ENCODE data around the gene CELF6.
A peak's percentile ranks its signal among the peaks of the same experiment; 100 is the strongest.
"Not testable (repeated sequence)": the region's sequence is repeated elsewhere in the genome, so short reads cannot be mapped to it uniquely, and the experiment has no call there.

The CELF6 gene

DNA sequence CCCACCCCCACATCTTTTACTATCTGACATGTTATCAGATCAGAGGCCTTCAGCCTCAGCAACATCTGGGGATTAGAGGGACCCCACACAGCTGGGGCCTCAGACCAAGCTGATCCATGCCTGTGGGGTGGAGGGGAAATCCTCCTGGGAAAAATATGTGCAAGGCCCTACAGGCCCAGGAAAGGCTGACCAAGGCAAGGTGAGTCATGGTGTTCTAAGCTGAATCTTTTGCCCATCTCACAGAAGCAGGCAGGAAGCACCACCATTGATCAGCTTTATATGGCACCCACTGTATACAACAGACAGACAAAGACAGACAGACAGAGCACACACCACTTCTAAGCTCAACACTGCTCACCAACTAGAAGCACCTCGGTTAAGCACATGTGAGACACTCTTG lies 35.2 kb downstream of the CELF6 start:
- CTCF ChIA-PET = interaction anchor here (1.3 to 3.6 kb wide), 4 partner anchors 8 to 85 kb away, joined by 3 to 28 read pairs (median 12); no protein-coding TSS in a partner anchor
- no peak for DNase-seq (ENCODE audit: low read depth, low spot score)
- POLR2A ChIA-PET = no interaction called here

DNA sequence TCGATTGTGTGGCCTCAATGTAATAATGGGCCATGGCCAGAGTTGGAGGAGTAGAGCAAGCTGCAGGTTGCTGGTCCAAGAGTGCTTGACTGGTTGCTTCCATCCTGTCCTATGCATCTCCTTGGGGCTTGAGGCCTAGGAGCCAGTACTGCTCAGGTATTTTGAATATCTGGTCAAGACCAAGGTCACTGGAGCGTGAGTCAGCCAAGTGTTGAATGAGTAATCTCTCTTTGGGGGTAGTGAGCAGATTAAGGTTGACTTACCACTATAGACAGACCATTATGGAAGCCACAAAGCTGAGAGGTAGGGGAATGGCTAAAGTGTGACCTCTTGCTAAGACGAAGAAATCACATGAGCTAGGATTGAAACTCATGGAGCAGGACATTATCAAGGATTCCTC lies 38.2 kb downstream of the CELF6 start:
- no peak overlapping the region for H3K4me3 ChIP-seq (ENCODE audit: low read depth, low read length)
- ChIA-PET CTCF (interaction anchor here (2.8 kb wide), 1 partner anchor 8 kb away, joined by 14 read pairs; no protein-coding TSS in a partner anchor), POLR2A (no interaction called here)
- no peak for DNase-seq (ENCODE audit: low read depth, low spot score)
- TF ChIP-seq, protein P1, sequence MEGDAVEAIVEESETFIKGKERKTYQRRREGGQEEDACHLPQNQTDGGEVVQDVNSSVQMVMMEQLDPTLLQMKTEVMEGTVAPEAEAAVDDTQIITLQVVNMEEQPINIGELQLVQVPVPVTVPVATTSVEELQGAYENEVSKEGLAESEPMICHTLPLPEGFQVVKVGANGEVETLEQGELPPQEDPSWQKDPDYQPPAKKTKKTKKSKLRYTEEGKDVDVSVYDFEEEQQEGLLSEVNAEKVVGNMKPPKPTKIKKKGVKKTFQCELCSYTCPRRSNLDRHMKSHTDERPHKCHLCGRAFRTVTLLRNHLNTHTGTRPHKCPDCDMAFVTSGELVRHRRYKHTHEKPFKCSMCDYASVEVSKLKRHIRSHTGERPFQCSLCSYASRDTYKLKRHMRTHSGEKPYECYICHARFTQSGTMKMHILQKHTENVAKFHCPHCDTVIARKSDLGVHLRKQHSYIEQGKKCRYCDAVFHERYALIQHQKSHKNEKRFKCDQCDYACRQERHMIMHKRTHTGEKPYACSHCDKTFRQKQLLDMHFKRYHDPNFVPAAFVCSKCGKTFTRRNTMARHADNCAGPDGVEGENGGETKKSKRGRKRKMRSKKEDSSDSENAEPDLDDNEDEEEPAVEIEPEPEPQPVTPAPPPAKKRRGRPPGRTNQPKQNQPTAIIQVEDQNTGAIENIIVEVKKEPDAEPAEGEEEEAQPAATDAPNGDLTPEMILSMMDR (IDR thresholded peaks at IDR 0.05; ENCODE audit: insufficient read depth, low read length, missing control alignments) = no peak

More for the DNA sequence above, 35.2 kb downstream of the CELF6 start:
- H3K4me3 ChIP-seq (ENCODE audit: low read depth, low read length) = no peak overlapping the region
- TF ChIP-seq, protein P1 (IDR thresholded peaks at IDR 0.05; ENCODE audit: insufficient read depth, low read length, missing control alignments) = no peak

DNA sequence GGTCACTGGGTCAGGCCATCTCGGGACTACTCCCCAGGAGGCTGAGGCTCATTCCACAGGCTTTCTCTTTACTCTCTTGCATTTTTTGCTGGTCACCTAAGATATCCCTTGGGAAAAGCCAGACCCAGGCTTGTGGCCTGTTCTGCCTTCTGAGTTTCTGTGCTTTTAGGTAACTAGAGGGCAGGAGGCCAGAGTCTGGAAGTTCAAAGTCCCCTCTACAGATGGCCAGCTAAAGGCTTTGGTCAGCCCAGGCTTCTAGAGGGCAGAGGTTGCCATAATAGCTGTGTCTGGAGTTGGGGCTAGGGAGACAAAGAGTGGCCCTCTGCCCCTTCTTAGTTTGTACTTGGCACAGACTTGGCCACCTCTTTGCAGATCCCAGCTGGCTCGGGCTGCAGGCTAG lies 39.2 kb downstream of the CELF6 start:
- DNase-seq (ENCODE audit: low read depth, low spot score) = no peak
- CTCF ChIA-PET = interaction anchor here (0.9 kb wide), 1 partner anchor 30 kb away, joined by 3 read pairs; no protein-coding TSS in a partner anchor
- POLR2A ChIA-PET = no interaction called here
- TF ChIP-seq, protein P1 (IDR thresholded peaks at IDR 0.05; ENCODE audit: insufficient read depth, low read length, missing control alignments) = no peak
- H3K4me3 ChIP-seq (ENCODE audit: low read depth, low read length) = no peak overlapping the region

DNA sequence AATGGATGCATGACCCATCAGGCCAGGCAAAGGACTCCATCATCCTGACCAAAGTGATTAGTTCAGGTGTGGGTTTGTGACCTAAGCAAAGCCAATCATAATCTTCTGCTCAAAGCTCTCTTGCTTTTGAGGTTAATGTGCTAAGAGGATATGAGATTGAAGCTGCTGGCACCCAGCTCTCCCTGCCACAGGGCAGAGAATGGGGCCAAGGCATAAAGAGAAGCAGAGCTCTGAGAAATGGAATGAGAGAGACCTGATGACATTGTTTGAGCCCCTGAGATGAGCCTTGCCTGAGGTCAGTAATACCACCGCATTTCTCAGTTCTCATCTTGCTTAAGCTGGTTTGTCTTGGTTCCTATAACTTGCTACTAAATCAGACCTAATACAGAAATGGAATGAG lies 41.2 kb downstream of the CELF6 start:
- H3K4me3 ChIP-seq (ENCODE audit: low read depth, low read length) = no peak overlapping the region
- CTCF ChIA-PET = interaction anchor here (0.7 to 1.3 kb wide), 2 partner anchors 8 to 10 kb away, joined by 3 to 7 read pairs; no protein-coding TSS in a partner anchor
- TF ChIP-seq, protein P1 (IDR thresholded peaks at IDR 0.05; ENCODE audit: insufficient read depth, low read length, missing control alignments) = no peak
- no peak for DNase-seq (ENCODE audit: low read depth, low spot score)
- POLR2A ChIA-PET = no interaction called here

DNA sequence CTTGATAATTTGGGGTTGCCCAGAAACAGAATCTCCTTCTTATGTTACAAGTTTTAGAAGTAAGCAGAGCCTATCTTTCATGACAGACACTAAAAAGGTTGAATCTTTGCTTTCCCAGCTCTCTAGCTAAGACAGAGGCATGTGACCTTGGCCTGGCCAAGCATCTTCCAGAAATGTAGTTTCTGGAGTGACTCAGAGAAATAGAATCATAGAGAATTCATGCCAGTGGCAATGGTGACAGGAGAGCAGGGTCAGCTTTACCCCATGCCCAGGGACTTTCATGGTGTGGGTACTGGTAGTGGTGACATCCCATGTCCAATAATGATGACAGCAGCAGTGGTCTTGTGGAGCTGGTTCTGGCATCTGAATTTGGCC lies 43.6 kb downstream of the CELF6 start:
- CTCF ChIA-PET = interaction anchor here (2.4 kb wide), 1 partner anchor 9 kb away, joined by 10 read pairs; no protein-coding TSS in a partner anchor
- POLR2A ChIA-PET = no interaction called here
- no peak for DNase-seq (ENCODE audit: low read depth, low spot score)
- TF ChIP-seq, protein P1 (IDR thresholded peaks at IDR 0.05; ENCODE audit: insufficient read depth, low read length, missing control alignments) = no peak
- H3K4me3 ChIP-seq (ENCODE audit: low read depth, low read length) = no peak overlapping the region

DNA sequence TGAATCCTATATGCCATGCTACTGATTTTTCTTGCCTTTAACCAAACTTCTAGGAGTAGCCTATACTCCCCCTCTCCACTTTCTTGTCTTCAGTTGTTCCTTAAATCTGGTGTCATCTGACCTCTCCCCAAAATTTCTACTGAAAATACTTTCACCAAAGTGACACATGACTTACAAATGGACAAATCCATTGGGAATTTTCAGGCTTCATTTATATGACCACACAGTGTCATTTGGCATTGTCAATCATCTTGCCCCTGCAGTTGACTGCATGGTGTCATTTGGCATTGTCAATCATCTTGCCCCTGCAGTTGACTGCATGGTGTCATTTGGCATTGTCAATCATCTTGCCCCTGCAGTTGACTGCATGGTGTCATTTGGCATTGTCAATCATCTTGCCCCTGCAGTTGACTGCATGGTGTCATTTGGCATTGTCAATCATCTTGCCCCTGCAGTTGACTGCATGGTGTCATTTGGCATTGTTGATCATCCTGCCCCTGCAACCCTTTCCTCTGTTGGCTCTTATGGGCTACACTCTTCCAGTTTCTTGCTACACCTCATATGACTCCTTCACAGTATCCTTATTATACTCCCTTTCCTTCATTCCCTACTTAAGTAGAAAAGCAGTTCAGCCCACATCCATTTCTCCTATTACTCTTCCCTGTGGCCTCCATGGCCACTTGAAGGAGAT lies 44.2 kb downstream of the CELF6 start:
- DNase-seq (ENCODE audit: low read depth, low spot score); H3K4me3 ChIP-seq (ENCODE audit: low read depth, low read length); POLR2A ChIA-PET: not testable (repeated sequence)
- CTCF ChIA-PET = interaction anchor here (2.4 kb wide), 1 partner anchor 10 kb away, joined by 10 read pairs; no protein-coding TSS in a partner anchor

DNA sequence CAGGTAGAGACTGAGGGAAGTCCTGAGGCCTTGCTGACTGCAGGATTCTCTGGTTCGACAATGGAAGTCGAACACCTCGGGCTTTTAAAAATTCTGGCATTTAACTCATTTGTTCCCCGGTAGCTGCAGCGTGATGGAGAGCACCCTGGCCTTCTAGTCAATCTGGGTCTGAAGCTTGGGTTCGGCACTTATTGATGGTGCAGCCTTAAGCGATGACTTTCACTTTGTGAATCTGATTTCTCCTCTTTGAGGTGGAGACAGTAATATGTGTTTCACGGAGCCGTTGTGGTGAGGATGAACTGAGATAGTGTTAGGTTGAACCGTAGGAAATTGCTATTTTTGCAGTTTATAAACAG lies 47.0 kb downstream of the CELF6 start:
- CTCF ChIA-PET = interaction anchor here (0.7 to 2.2 kb wide), 9 partner anchors 9 to 230 kb away, joined by 3 to 28 read pairs (median 6); no protein-coding TSS in a partner anchor
- DNase-seq (ENCODE audit: low read depth, low spot score) = no peak
- peak overlapping the region; percentile 85 for H3K4me3 ChIP-seq (ENCODE audit: low read depth, low read length)
- TF ChIP-seq, protein P1 (IDR thresholded peaks at IDR 0.05; ENCODE audit: insufficient read depth, low read length, missing control alignments) = no peak
- POLR2A ChIA-PET = no interaction called here

Measured in AG04449 (cell line).